T47D (cell line): Measurements from ENCODE around the gene BCL7A.

ENCODE experiments used
- DNase-seq, 2 experiments: peaks; one replicate each; pipeline versions ENCODE4 v3.0.0 to v3.0.0-alpha.2; 2011 to 2012; ENCODE audit warnings: low read depth in 1 of 2, low spot score in 1 of 2
- JUND ChIP-seq: IDR thresholded peaks from 2 replicates; pipeline ENCODE4 v1.6.1; 2012; ENCODE audit warnings: low read depth
- in situ Hi-C: cut with HindIII; loops from 2 replicates; pipeline ENCODE4 v1.10.0; 2016; ENCODE audit warnings: low sequenced_read_pairs, low pct_unique_long_range_greater_than_20kb

BCL7A gene

DNA sequence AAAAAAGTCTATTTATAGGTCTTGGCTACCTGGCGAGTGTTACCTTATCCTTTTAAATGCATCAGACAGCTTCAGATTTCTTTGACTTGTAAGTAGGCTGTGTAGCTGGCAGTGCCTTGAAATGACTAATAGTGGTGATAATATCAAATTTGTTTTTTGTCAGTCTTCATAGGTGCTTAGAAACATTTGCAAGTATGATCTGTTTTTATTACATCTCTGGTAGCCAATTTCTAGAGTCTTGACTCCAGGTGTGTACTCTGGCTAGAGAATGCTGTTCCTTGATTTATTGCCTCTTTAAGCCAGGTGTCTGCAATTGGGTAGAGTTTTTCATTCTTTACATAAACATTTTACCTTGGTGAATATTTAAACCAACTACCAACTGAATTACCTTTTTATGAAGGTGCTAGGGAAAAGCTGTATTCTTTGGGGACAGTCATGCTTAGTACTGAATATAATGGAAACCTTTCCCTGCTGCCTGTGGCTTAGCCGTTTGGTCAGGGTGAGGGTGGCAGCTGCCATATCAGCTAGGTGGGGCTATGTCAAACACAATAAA, 89.5 kb downstream of the BCL7A start:
- DNase-seq = peak; percentile 53 to 79
- in situ Hi-C loops = no loop called here

More for the DNA sequence above, 89.5 kb downstream of the BCL7A start:
- TF ChIP-seq JUND = peak; percentile 60
